A549 (cell line): Measurements from ENCODE around the gene LSS. TPM values are rescaled to one million over a fixed set of nuclear protein-coding genes. Genes with fewer than 3 reads are reported as not detected.

Source experiments
- ATAC-seq, 2 experiments: fragments of 200-7000 bp in 1 of 2; fragments of >200 bp in 1 of 2; cut with Nextera tagmentation in 1 of 2; cut with Tn5 transposase in 1 of 2; 3 replicates each; pipeline versions ENCODE4 v1.8.0 to v1.9.1; 2018 to 2020; ENCODE audit warnings: mild to moderate bottlenecking in 1 of 2, moderate library complexity in 1 of 2
- CTCF ChIA-PET: fragments of 300-600 bp; sonication (Branson Sonifier 250); formaldehyde crosslinking; extraction: SDS; loops from one replicate; lab custom pipeline; 2021; ENCODE audit warnings: antibody characterized with exemption, inconsistent platforms; lab: Yijun Ruan, JAX
- POLR2A ChIA-PET: fragments of 350-600 bp; formaldehyde crosslinking; extraction: SDS; loops from one replicate; lab custom pipeline; 2021; ENCODE audit warnings: antibody characterized with exemption, inconsistent platforms; lab: Yijun Ruan, JAX
- DNase-seq, 2 experiments: peaks; one replicate each; pipeline versions ENCODE4 v3.0.0 to v3.0.0-alpha.2; 2011 to 2016; ENCODE audit warnings: low read depth in 1 of 2, low spot score in 1 of 2
- FAIRE-seq: peaks from 2 replicates; lab custom pipeline; 2011; peaks lifted over from hg19 to GRCh38; lab: Jason Lieb, UNC
- H3K27ac ChIP-seq, 2 experiments: fragments of >200 bp; sonication (Bioruptor Twin); formaldehyde crosslinking; 3 replicates each; pipeline ENCODE4 v1.5.1; 2016 to 2017
- H3K4me1 ChIP-seq: fragments of >200 bp; sonication (Bioruptor Twin); formaldehyde crosslinking; 3 replicates; pipeline ENCODE4 v1.6.1; 2016
- H3K4me2 ChIP-seq: fragments of >200 bp; sonication (Bioruptor Twin); formaldehyde crosslinking; 3 replicates; pipeline ENCODE4 v1.6.1; 2016
- H3K4me3 ChIP-seq: fragments of >200 bp; sonication (Bioruptor Twin); formaldehyde crosslinking; 3 replicates; pipeline ENCODE4 v1.5.1; 2016
- H3K9me3 ChIP-seq: fragments of >200 bp; sonication (Bioruptor Twin); formaldehyde crosslinking; 3 replicates; pipeline ENCODE4 v1.6.1; 2016
- ATOH8 ChIP-seq: fragments of 250-450 bp; sonication (Bioruptor Pico); IDR thresholded peaks from 2 replicates; pipeline ENCODE4 v1.5.0; 2020; ENCODE audit warnings: low read depth, mild to moderate bottlenecking, moderate library complexity
- BHLHE40 ChIP-seq: IDR thresholded peaks from 2 replicates; pipeline ENCODE4 v1.6.1; 2012; ENCODE audit warnings: low read depth, low read length, inconsistent platforms
- CBX8 ChIP-seq: fragments of 200-600 bp; sonication (generic); IDR thresholded peaks from 2 replicates; pipeline ENCODE4 v1.6.1; 2016
- CHD2 ChIP-seq: fragments of 150-350 bp; IDR thresholded peaks from 2 replicates; pipeline ENCODE4 v1.6.1; 2014; ENCODE audit warnings: low read length; ENCODE audit not compliant: partially characterized antibody
- CTCF ChIP-seq: fragments of >200 bp; sonication (Bioruptor Twin); formaldehyde crosslinking; IDR thresholded peaks from 3 replicates; pipeline ENCODE4 v1.5.1; 2016
- EHF ChIP-seq: fragments of 250-450 bp; sonication (Bioruptor Pico); IDR thresholded peaks from 2 replicates; pipeline ENCODE4 v1.5.0; 2020; ENCODE audit warnings: mild to moderate bottlenecking
- EHMT2 ChIP-seq: fragments of 200-600 bp; sonication (generic); IDR thresholded peaks from 2 replicates; pipeline ENCODE4 v1.6.1; 2016; ENCODE audit warnings: antibody characterized with exemption, low read depth, mild to moderate bottlenecking, moderate library complexity
- ELK1 ChIP-seq: fragments of 150-350 bp; IDR thresholded peaks from 2 replicates; pipeline ENCODE4 v1.6.1; 2014; ENCODE audit warnings: low read depth, mild to moderate bottlenecking, low read length
- EP300 ChIP-seq, 2 experiments: fragments of >200 bp; sonication (Bioruptor Twin); formaldehyde crosslinking; IDR thresholded peaks; 2 replicates in 1 of 2; 3 replicates in 1 of 2; pipeline ENCODE4 v1.6.1; 2016 to 2017
- HDAC2 ChIP-seq: fragments of 200-600 bp; sonication (generic); IDR thresholded peaks from 2 replicates; pipeline ENCODE4 v1.6.1; 2016
- HES2 ChIP-seq: fragments of >200 bp; sonication (Bioruptor Twin); formaldehyde crosslinking; IDR thresholded peaks from 2 replicates; pipeline ENCODE4 v1.6.1; 2016
- HOXA7 ChIP-seq: fragments of 250-450 bp; sonication (Bioruptor Pico); IDR thresholded peaks from 2 replicates; pipeline ENCODE4 v1.5.0; 2020; ENCODE audit warnings: mild to moderate bottlenecking, moderate library complexity
- JUN ChIP-seq, 2 experiments: fragments of >200 bp; sonication (Bioruptor Twin); formaldehyde crosslinking; IDR thresholded peaks; 2 replicates in 1 of 2; 3 replicates in 1 of 2; pipeline ENCODE4 v1.6.1; 2016 to 2017
- KDM1A ChIP-seq: fragments of 200-600 bp; sonication (generic); IDR thresholded peaks from 2 replicates; pipeline ENCODE4 v1.6.1; 2016; ENCODE audit warnings: low read depth, mild to moderate bottlenecking
- MAX ChIP-seq: IDR thresholded peaks from 2 replicates; pipeline ENCODE4 v1.6.1; 2012
- NFE2L2 ChIP-seq: fragments of 150-350 bp; conservative IDR thresholded peaks from 2 replicates; pipeline ENCODE4 v1.6.1; 2014; ENCODE audit warnings: low read length
- PBX3 ChIP-seq: IDR thresholded peaks from 2 replicates; pipeline ENCODE4 v1.6.1; 2012
- POLR2AphosphoS2 ChIP-seq: conservative IDR thresholded peaks from 2 replicates; pipeline ENCODE4 v1.6.1; 2012; ENCODE audit warnings: low read length, improper control_type of control experiment, inconsistent platforms
- RAD21 ChIP-seq, 2 experiments: fragments of >200 bp in 1 of 2; sonication (Bioruptor Twin) in 1 of 2; formaldehyde crosslinking in 1 of 2; IDR thresholded peaks in 1 of 2; conservative IDR thresholded peaks in 1 of 2; 2 replicates in 1 of 2; 3 replicates in 1 of 2; pipeline ENCODE4 v1.6.1; 2012 to 2018; ENCODE audit warnings: inconsistent platforms in 1 of 2
- RARB ChIP-seq: fragments of 250-450 bp; sonication (Bioruptor Pico); IDR thresholded peaks from 2 replicates; pipeline ENCODE4 v1.8.0; 2021; ENCODE audit warnings: mild to moderate bottlenecking, moderate library complexity
- RNF2 ChIP-seq: fragments of 200-600 bp; sonication (generic); IDR thresholded peaks from 2 replicates; pipeline ENCODE4 v1.6.1; 2016; ENCODE audit warnings: low read depth, mild to moderate bottlenecking, antibody characterized with exemption, moderate library complexity, borderline replicate concordance
- SREBF2 ChIP-seq: fragments of 450-650 bp; IDR thresholded peaks from 2 replicates; pipeline ENCODE4 v1.6.1; 2014; ENCODE audit warnings: mild to moderate bottlenecking, moderate library complexity
- TP53 ChIP-seq: fragments of 250-450 bp; sonication (Bioruptor Pico); IDR thresholded peaks from 2 replicates; pipeline ENCODE4 v1.5.0; 2021; ENCODE audit warnings: mild to moderate bottlenecking, moderate library complexity
- ZSCAN20 ChIP-seq: fragments of 250-450 bp; sonication (Bioruptor Pico); IDR thresholded peaks from 2 replicates; pipeline ENCODE4 v1.8.0; 2022; ENCODE audit warnings: mild to moderate bottlenecking, moderate library complexity
- WGBS: methylation state at CpG from one replicate; pipeline ENCODE4 v1.1.6; 2017; ENCODE audit errors: missing lambda C conversion rate; 5-methylcytosine and 5-hydroxymethylcytosine counted together
- polyA plus RNA-seq, 4 experiments: library from polyadenylated mRNA; depleted of rRNA in 3 of 4; stranded (reverse); fragments of >200 nt; fragmentation: RNase III in 1 of 4; extraction: RNeasy Plus Mini Kit Qiagen cat#74134 plus additional on column Dnase treatment in 1 of 4; gene quantifications; 2 replicates in 3 of 4; 3 replicates in 1 of 4; pipeline ENCODE4 v1.2.3, GENCODE V29; 2011 to 2017

LSS gene
- polyA plus RNA-seq, 2 of the 4 experiments (the other 2 are of a cell fraction), result 9.5 to 22.0 TPM

- TF ChIP-seq KDM1A (no peak), NFE2L2 (no peak), MAX (no peak), ZSCAN20 (no peak), EHMT2 (no peak), POLR2AphosphoS2 (no peak), HDAC2 (no peak)
These were observed 74.2 kb downstream of the LSS start (continued) for GRCh38 chr21:46154155-46154954.

- peak overlapping the region; percentile 49; the same call in 2 of the 3 replicates for H3K4me2 ChIP-seq
- ATAC-seq (peak; percentile 64 to 89), FAIRE-seq (no peak), DNase-seq (peak in 1 of 2 experiments; percentile 43)
- POLR2A ChIA-PET, result no interaction called here
- H3K9me3 ChIP-seq, result no peaks in the 10 kb centered on the region
- no peak overlapping the region for H3K4me3 ChIP-seq
- H3K4me1 ChIP-seq, result no peaks in the 10 kb centered on the region
- CTCF ChIA-PET, result interaction anchor here (0.6 to 5.2 kb wide), 17 partner anchors 8 to 183 kb away, joined by 3 to 34 read pairs (median 3); partner anchors contain the start of gene COL6A2
- 28% methylated on average over 13 of the region's 33 CpGs for WGBS
- TF ChIP-seq EHF (no peak), EP300 (IDR thresholded peaks at IDR 0.05) (no peak), HOXA7 (no peak), CBX8 (no peak), HES2 (no peak), ZSCAN20 (no peak), RAD21 (conservative IDR thresholded peaks at IDR 0.05 in 1 of 2, IDR thresholded peaks at IDR 0.05 in 1 of 2) (peak; percentile 30 to 37; a peak in 3 of 5 replicates), CHD2 (no peak), KDM1A (no peak), JUN (IDR thresholded peaks at IDR 0.05) (no peak), CTCF (peak; percentile 45; the same call in 2 of the 3 replicates), HDAC2 (no peak), PBX3 (no peak)
- peak overlapping the region; percentile 38 to 75; a peak in 3 of 6 replicates for H3K27ac ChIP-seq
These were observed 75.1 kb downstream of the LSS start for GRCh38 chr21:46153247-46154154.

GRCh38 chr21:46152927-46153246 lies 75.7 kb downstream of the LSS start:
- peak in 1 of 2 experiments; percentile 57; a peak in 3 of 6 replicates for ATAC-seq
- no peak overlapping the region for H3K4me2 ChIP-seq
- peak overlapping the region in 1 of 2 experiments; percentile 75; a peak in 1 of 6 replicates for H3K27ac ChIP-seq
- FAIRE-seq, result no peak
- H3K9me3 ChIP-seq, result no peaks in the 10 kb centered on the region
- CTCF ChIA-PET, result interaction anchor here (0.7 to 5.2 kb wide), 13 partner anchors 9 to 182 kb away, joined by 3 to 34 read pairs (median 3); partner anchors contain the start of gene COL6A2
- no peak for DNase-seq
- POLR2A ChIA-PET, result no interaction called here
- 60% methylated on average over 1 of the region's 18 CpGs for WGBS
- H3K4me1 ChIP-seq, result no peaks in the 10 kb centered on the region
- H3K4me3 ChIP-seq, result no peak overlapping the region
- TF ChIP-seq HOXA7, result no peak
- TF ChIP-seq BHLHE40, result no peak
- TF ChIP-seq RARB (CRISPR knock-in tag), result no peak
- TF ChIP-seq SREBF2, result no peak
- TF ChIP-seq HES2, result no peak
- no peak for TF ChIP-seq ATOH8
- TF ChIP-seq RAD21 (conservative IDR thresholded peaks at IDR 0.05 in 1 of 2, IDR thresholded peaks at IDR 0.05 in 1 of 2), result no peak
- no peak for TF ChIP-seq NFE2L2
- no peak for TF ChIP-seq TP53
- TF ChIP-seq RNF2, result no peak
- no peak for TF ChIP-seq ZSCAN20
- no peak for TF ChIP-seq ELK1
